Measurements from ENCODE around the gene RRAGD. TPM values are rescaled to one million over a fixed set of nuclear protein-coding genes. Genes with fewer than 3 reads are reported as not detected.

RRAGD gene
- total RNA-seq, 1 donor from 2014 or later = 14.7 TPM

DNA sequence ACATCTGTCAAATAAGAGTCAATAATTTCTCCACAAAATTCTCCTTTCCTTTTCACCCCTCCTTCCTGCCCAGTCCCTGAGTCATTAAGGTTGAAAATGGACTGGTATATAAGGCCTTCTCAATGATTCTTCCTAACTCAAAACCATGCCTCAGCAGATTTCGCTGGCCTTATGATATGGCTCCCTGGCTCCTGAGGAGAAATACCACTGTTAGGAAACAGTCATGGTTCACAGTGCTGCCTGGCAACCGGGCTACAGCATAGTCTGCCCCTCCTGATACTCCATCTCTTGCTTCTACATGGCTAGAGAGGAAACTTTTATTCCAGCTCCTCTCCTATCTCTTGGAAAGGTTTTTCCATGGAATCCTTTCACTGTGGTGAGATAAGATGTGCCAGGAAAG, 64.2 kb downstream of the RRAGD start:
- Mint-ChIP-seq H3K27ac (ENCODE audit: unreplicated experiment) (no peak overlapping the region), H3K4me3 (ENCODE audit: unreplicated experiment) (no peak overlapping the region), H3K9me3 (ENCODE audit: unreplicated experiment) (peaks cover 2% of the 10 kb centered on the region), H3K27me3 (ENCODE audit: unreplicated experiment) (peaks cover 3% of the 10 kb centered on the region), H3K36me3 (ENCODE audit: unreplicated experiment) (no peaks in the 10 kb centered on the region), H3K4me1 (ENCODE audit: low read depth, unreplicated experiment) (peaks cover 2% of the 10 kb centered on the region)
- TF ChIP-seq, protein P1, sequence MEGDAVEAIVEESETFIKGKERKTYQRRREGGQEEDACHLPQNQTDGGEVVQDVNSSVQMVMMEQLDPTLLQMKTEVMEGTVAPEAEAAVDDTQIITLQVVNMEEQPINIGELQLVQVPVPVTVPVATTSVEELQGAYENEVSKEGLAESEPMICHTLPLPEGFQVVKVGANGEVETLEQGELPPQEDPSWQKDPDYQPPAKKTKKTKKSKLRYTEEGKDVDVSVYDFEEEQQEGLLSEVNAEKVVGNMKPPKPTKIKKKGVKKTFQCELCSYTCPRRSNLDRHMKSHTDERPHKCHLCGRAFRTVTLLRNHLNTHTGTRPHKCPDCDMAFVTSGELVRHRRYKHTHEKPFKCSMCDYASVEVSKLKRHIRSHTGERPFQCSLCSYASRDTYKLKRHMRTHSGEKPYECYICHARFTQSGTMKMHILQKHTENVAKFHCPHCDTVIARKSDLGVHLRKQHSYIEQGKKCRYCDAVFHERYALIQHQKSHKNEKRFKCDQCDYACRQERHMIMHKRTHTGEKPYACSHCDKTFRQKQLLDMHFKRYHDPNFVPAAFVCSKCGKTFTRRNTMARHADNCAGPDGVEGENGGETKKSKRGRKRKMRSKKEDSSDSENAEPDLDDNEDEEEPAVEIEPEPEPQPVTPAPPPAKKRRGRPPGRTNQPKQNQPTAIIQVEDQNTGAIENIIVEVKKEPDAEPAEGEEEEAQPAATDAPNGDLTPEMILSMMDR (IDR thresholded peaks at IDR 0.05; ENCODE audit: partially characterized antibody, unreplicated experiment) = no peak
- DNase-seq = no peak

DNA sequence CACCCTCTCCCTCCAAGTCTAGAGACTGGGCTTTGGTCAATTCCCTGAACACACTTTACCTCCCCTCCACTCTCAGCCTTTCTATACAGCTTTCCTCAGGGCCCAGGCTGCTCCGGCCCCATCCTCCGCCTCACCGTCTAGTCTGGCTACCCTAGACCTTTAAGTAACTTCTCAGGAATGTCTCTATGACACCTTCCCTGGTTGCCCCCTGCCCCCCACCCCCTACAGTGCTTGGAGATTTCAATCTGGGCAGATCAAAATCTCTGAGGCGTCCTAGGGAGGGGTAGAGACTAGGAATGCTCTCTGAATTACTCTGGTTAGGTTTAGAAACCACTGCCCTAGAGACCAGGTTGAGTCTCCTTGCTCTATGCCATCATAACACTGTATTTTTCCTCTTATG, 65.6 kb downstream of the RRAGD start:
- H3K4me1 Mint-ChIP-seq (ENCODE audit: low read depth, unreplicated experiment) = no peaks in the 10 kb centered on the region
- DNase-seq = no peak
- no peaks in the 10 kb centered on the region for H3K36me3 Mint-ChIP-seq (ENCODE audit: unreplicated experiment)
- no peak overlapping the region for H3K27ac Mint-ChIP-seq (ENCODE audit: unreplicated experiment)
- H3K27me3 Mint-ChIP-seq (ENCODE audit: unreplicated experiment) = no peaks in the 10 kb centered on the region
- no peaks in the 10 kb centered on the region for H3K9me3 Mint-ChIP-seq (ENCODE audit: unreplicated experiment)
- H3K4me3 Mint-ChIP-seq (ENCODE audit: unreplicated experiment) = no peak overlapping the region
- TF ChIP-seq, protein P1 (IDR thresholded peaks at IDR 0.05; ENCODE audit: partially characterized antibody, unreplicated experiment) = no peak

DNA sequence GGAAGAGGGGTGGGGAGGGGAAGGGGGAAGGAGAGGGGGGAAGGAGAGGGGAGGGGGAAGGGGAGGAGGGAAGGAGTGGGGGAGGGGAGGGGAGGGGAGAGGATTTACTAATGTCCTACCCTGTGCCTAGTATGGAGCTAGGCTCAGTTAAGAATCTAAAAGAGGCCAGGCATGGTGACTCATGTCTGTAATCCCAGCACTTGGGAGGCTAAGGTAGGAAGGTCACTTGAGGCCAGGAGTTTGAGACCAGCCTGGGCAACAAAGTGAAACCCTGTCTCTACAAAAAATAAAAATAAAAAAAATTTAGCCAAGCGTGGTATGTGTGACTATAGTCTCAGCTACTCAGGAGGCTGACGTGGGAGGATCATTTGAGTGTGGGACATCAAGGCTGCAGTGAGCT, 72.5 kb downstream of the RRAGD start:
- no peaks in the 10 kb centered on the region for H3K36me3 Mint-ChIP-seq (ENCODE audit: unreplicated experiment)
- H3K27ac Mint-ChIP-seq (ENCODE audit: unreplicated experiment) = no peak overlapping the region
- no peaks in the 10 kb centered on the region for H3K9me3 Mint-ChIP-seq (ENCODE audit: unreplicated experiment)
- H3K27me3 Mint-ChIP-seq (ENCODE audit: unreplicated experiment) = peaks cover 5% of the 10 kb centered on the region
- no peaks in the 10 kb centered on the region for H3K4me1 Mint-ChIP-seq (ENCODE audit: low read depth, unreplicated experiment)
- DNase-seq = no peak
- H3K4me3 Mint-ChIP-seq (ENCODE audit: unreplicated experiment) = no peak overlapping the region
- TF ChIP-seq, protein P1 (IDR thresholded peaks at IDR 0.05; ENCODE audit: partially characterized antibody, unreplicated experiment) = no peak

DNA sequence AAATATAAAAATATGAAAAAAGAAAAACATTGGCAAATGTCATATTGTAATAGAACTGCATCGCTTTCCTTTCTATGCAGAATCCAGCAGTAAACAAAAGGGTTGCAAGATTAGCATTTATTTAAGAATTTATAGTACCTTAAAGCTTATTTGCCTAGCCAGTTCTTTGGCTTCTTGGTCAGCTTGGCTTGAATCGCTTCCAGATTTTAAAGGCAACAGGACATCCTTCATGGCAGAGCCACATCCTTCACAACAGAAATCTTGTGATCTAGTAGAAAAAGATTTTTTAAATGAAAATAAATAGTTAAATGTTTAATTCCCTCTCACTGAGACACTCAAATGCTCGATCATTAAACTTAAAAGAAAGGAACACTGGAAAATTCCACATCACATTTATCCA, 76.9 kb downstream of the RRAGD start:
- Mint-ChIP-seq H3K27ac (ENCODE audit: unreplicated experiment) (no peak overlapping the region), H3K4me1 (ENCODE audit: low read depth, unreplicated experiment) (no peaks in the 10 kb centered on the region), H3K36me3 (ENCODE audit: unreplicated experiment) (no peaks in the 10 kb centered on the region), H3K9me3 (ENCODE audit: unreplicated experiment) (no peaks in the 10 kb centered on the region), H3K27me3 (ENCODE audit: unreplicated experiment) (peaks cover 5% of the 10 kb centered on the region), H3K4me3 (ENCODE audit: unreplicated experiment) (no peak overlapping the region)
- DNase-seq = no peak
- TF ChIP-seq, protein P1 (IDR thresholded peaks at IDR 0.05; ENCODE audit: partially characterized antibody, unreplicated experiment) = no peak

DNA sequence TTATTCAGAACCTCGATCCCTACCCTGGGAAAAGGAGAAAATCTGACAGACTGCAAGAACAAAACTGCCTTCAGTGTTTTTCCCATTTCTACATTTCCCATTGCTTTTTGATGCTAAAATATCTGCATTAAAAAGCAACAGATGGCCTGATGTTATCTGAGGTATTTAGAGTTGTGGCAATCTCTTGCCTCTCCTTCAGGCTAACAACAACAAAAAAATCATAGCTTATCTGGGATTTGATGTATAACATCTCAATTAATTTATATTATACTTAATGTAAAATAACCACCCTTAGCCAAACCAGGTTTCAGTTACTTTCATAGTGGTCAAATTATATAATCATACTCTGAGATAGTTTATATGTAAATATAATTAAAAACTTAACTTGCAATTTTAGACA, 81.2 kb downstream of the RRAGD start:
- Mint-ChIP-seq H3K9me3 (ENCODE audit: unreplicated experiment) (no peaks in the 10 kb centered on the region), H3K36me3 (ENCODE audit: unreplicated experiment) (no peaks in the 10 kb centered on the region), H3K4me1 (ENCODE audit: low read depth, unreplicated experiment) (no peaks in the 10 kb centered on the region), H3K27me3 (ENCODE audit: unreplicated experiment) (no peaks in the 10 kb centered on the region), H3K27ac (ENCODE audit: unreplicated experiment) (no peak overlapping the region), H3K4me3 (ENCODE audit: unreplicated experiment) (no peak overlapping the region)
- no peak for DNase-seq
- TF ChIP-seq, protein P1 (IDR thresholded peaks at IDR 0.05; ENCODE audit: partially characterized antibody, unreplicated experiment) = no peak

Measured in glutamatergic neuron (in vitro differentiated cells).